Fibroblast of the conjunctiva (primary cell): ENCODE results near the gene LIPG.
"Not testable (repeated sequence)": the region's sequence is repeated elsewhere in the genome, so short reads cannot be mapped to it uniquely, and the experiment has no call there.

ENCODE experiments used
- DNase-seq: peaks from one replicate; pipeline ENCODE4 v3.0.0-alpha.2; 2010; ENCODE audit warnings: low read depth

LIPG gene

GRCh38 chr18:49561289-49562193, at the start of gene LIPG:
LIPG (plus strand) TSS chr18:49562057; CDS start chr18:49562309, 252 bp downstream.
- no peak for DNase-seq

- DNase-seq, result not testable (repeated sequence)
Observed at GRCh38 chr18:49512876-49513275, 49.0 kb upstream of the LIPG start.

GRCh38 chr18:49514577-49514976, 47.3 kb upstream of the LIPG start:
- DNase-seq, result no peak

GRCh38 chr18:49515003-49515402, 46.9 kb upstream of the LIPG start:
- not testable (repeated sequence) for DNase-seq

GRCh38 chr18:49515516-49515915, 46.3 kb upstream of the LIPG start:
- no peak for DNase-seq

GRCh38 chr18:49517483-49517882, 44.4 kb upstream of the LIPG start:
- DNase-seq, result no peak

- DNase-seq, result peak; percentile 35
Observed at GRCh38 chr18:49519101-49519971, 42.5 kb upstream of the LIPG start.

GRCh38 chr18:49520661-49521145, 41.2 kb upstream of the LIPG start:
- DNase-seq, result peak; percentile 18

- DNase-seq, result no peak
Observed at GRCh38 chr18:49521216-49521835, 40.5 kb upstream of the LIPG start.

GRCh38 chr18:49523580-49524093, 38.2 kb upstream of the LIPG start:
- DNase-seq, result not testable (repeated sequence)

GRCh38 chr18:49524349-49524748, 37.5 kb upstream of the LIPG start:
- no peak for DNase-seq

- DNase-seq, result no peak
Observed at GRCh38 chr18:49524951-49525350, 36.9 kb upstream of the LIPG start.

GRCh38 chr18:49525981-49526380, 35.9 kb upstream of the LIPG start:
- no peak for DNase-seq

- no peak for DNase-seq
Observed at GRCh38 chr18:49527631-49528327, 34.1 kb upstream of the LIPG start.

- DNase-seq, result no peak
Observed at GRCh38 chr18:49529596-49529995, 32.3 kb upstream of the LIPG start.

- DNase-seq, result no peak
Observed at GRCh38 chr18:49531678-49532153, 30.1 kb upstream of the LIPG start.

GRCh38 chr18:49534846-49535601, 26.8 kb upstream of the LIPG start:
- no peak for DNase-seq

- no peak for DNase-seq
Observed at GRCh38 chr18:49537232-49537896, 24.5 kb upstream of the LIPG start.

GRCh38 chr18:49544362-49544761, 17.5 kb upstream of the LIPG start:
- DNase-seq, result no peak

GRCh38 chr18:49546278-49546677, 15.6 kb upstream of the LIPG start:
- DNase-seq, result no peak
